GM23248 (cell line): Measurements from ENCODE around the gene SLC11A1. TPM values are rescaled to one million over a fixed set of nuclear protein-coding genes. Genes with fewer than 3 reads are reported as not detected.
A peak's percentile ranks its signal among the peaks of the same experiment; 100 is the strongest.

Experiments
- DNase-seq: peaks from one replicate; pipeline ENCODE4 v3.0.0-alpha.2; 2015
- H2AFZ ChIP-seq: fragments of 200-600 bp; sonication (generic); 2 replicates; pipeline ENCODE4 v1.6.1; 2016; ENCODE audit warnings: antibody characterized with exemption
- H3F3A ChIP-seq: fragments of 200-600 bp; sonication (generic); 2 replicates; pipeline ENCODE4 v1.6.1; 2016; ENCODE audit warnings: mild to moderate bottlenecking, antibody characterized with exemption, mixed run types; ENCODE audit not compliant: insufficient read depth
- H3K27ac ChIP-seq: fragments of 200-600 bp; sonication (generic); 2 replicates; pipeline ENCODE4 v1.5.1; 2016; ENCODE audit warnings: mild to moderate bottlenecking
- H3K27me3 ChIP-seq: fragments of 200-600 bp; sonication (generic); replicated peaks from 2 replicates; pipeline ENCODE4 v1.6.1; 2016; ENCODE audit warnings: mild to moderate bottlenecking; ENCODE audit not compliant: insufficient read depth
- H3K36me3 ChIP-seq: fragments of 200-600 bp; sonication (generic); 2 replicates; pipeline ENCODE4 v1.6.1; 2016; ENCODE audit warnings: low read depth, mild to moderate bottlenecking
- H3K4me1 ChIP-seq: fragments of 200-600 bp; sonication (generic); 2 replicates; pipeline ENCODE4 v1.6.1; 2016; ENCODE audit warnings: mild to moderate bottlenecking; ENCODE audit not compliant: insufficient read depth
- H3K4me2 ChIP-seq: fragments of 200-600 bp; sonication (generic); one replicate; pipeline ENCODE4 v1.6.1; 2016; ENCODE audit warnings: mild to moderate bottlenecking; ENCODE audit not compliant: unreplicated experiment
- H3K4me3 ChIP-seq: fragments of 200-600 bp; sonication (generic); 2 replicates; pipeline ENCODE4 v1.5.1; 2016; ENCODE audit warnings: mild to moderate bottlenecking
- H3K79me2 ChIP-seq: fragments of 200-600 bp; sonication (generic); 2 replicates; pipeline ENCODE4 v1.6.1; 2016; ENCODE audit warnings: mild to moderate bottlenecking; ENCODE audit not compliant: insufficient read depth
- H3K9ac ChIP-seq: fragments of 200-600 bp; sonication (generic); 2 replicates; pipeline ENCODE4 v1.6.1; 2016; ENCODE audit warnings: mild to moderate bottlenecking
- H3K9me2 ChIP-seq: fragments of 200-600 bp; sonication (generic); 2 replicates; pipeline ENCODE4 v1.6.1; 2016; ENCODE audit warnings: mixed run types, mild to moderate bottlenecking, moderate library complexity; ENCODE audit not compliant: insufficient read depth
- H3K9me3 ChIP-seq: fragments of 200-600 bp; sonication (generic); one replicate; pipeline ENCODE4 v1.6.1; 2017; ENCODE audit warnings: low read depth
- H4K20me1 ChIP-seq: fragments of 200-600 bp; sonication (generic); 2 replicates; pipeline ENCODE4 v1.6.0; 2016; ENCODE audit not compliant: insufficient read depth
- EZH2 ChIP-seq: fragments of 200-600 bp; sonication (generic); IDR thresholded peaks from 2 replicates; pipeline ENCODE4 v1.6.1; 2018; ENCODE audit warnings: antibody characterized with exemption, mild to moderate bottlenecking; ENCODE audit not compliant: insufficient read depth, poor library complexity, severe bottlenecking
- EZH2phosphoT487 ChIP-seq: fragments of 200-600 bp; sonication (generic); IDR thresholded peaks from 2 replicates; pipeline ENCODE4 v1.6.1; 2018; ENCODE audit warnings: antibody characterized with exemption, moderate library complexity, mild to moderate bottlenecking, low read depth; ENCODE audit not compliant: insufficient read depth
- WGBS, 2 experiments: methylation state at CpG; one replicate each; pipeline ENCODE4 v1.1.6; 2015 to 2017; ENCODE audit warnings: low lambda C conversion rate in 2 of 2, low coverage in 1 of 2; ENCODE audit errors: missing lambda C conversion rate in 2 of 2; 5-methylcytosine and 5-hydroxymethylcytosine counted together
- in situ Hi-C: fragments of 300-500 bp; cut with MboI; formaldehyde crosslinking; loops from 2 replicates; pipeline ENCODE4 v1.15.0; 2020
- polyA plus RNA-seq: library from polyadenylated mRNA; unstranded; fragments of >200 nt; fragmentation: Nextera tagmentation; extraction: Ambion mirVana; gene quantifications from 2 replicates; pipeline ENCODE4 v1.2.1, GENCODE V29; 2016
- total RNA-seq: library from RNA; depleted of rRNA; stranded (reverse); fragments of >200 nt; shearing (Covaris generic); gene quantifications from 2 replicates; pipeline ENCODE4 v1.2.3, GENCODE V29; 2014

The SLC11A1 gene
- total and polyA plus RNA-seq, 2 experiments from 2014 or later: 0.16 TPM; not detected in 1

DNA sequence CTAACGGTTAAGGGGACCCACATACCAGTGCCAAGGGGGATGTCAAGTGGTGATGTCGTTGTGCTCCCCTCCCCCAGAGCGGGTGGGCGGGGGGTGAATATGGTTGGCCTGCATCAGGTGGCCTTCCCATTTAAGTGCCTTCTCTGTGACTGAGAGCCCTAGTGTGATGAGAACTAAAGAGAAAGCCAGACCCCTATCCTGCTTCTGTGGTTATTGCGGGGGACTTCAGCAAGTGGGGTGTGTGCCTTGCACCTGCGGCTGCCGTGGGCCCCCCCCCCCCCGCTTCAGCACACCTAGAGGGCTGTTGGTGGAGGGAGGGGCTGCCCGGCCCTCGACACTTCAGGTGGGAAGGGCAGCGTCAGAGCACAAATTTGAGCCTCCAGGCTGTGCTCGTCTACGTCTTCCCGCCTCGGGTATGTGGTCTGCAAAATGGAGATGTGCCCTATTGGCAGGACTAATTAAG, 23.7 kb downstream of the SLC11A1 start:
- Histone ChIP-seq H3F3A (peaks cover 16% of the 10 kb centered on the region), H3K4me1 (peaks cover 20% of the 10 kb centered on the region), H3K4me3 (peak overlapping the region; percentile 17), H3K4me2 (peak overlapping the region; percentile 61), H3K79me2 (peaks cover 32% of the 10 kb centered on the region), H3K9me2 (no peaks in the 10 kb centered on the region), H3K36me3 (0 out of 2 replicates have a peak, but pooled peaks cover 3% of the 10 kb centered on the region), H3K27me3 (no peaks in the 10 kb centered on the region), H4K20me1 (no peaks in the 10 kb centered on the region), H2AFZ (no peak overlapping the region), H3K9me3 (no peaks in the 10 kb centered on the region), H3K27ac (peak overlapping the region; percentile 56), H3K9ac (peak overlapping the region; percentile 23; the same call in 1 of the 2 replicates)
- TF ChIP-seq EZH2phosphoT487 (no peak), EZH2 (no peak)
- DNase-seq: no peak
- WGBS, 2 experiments: 8 to 12% methylated on average over 13 to 15 of the region's 15 CpGs
- in situ Hi-C loops: no loop called here

DNA sequence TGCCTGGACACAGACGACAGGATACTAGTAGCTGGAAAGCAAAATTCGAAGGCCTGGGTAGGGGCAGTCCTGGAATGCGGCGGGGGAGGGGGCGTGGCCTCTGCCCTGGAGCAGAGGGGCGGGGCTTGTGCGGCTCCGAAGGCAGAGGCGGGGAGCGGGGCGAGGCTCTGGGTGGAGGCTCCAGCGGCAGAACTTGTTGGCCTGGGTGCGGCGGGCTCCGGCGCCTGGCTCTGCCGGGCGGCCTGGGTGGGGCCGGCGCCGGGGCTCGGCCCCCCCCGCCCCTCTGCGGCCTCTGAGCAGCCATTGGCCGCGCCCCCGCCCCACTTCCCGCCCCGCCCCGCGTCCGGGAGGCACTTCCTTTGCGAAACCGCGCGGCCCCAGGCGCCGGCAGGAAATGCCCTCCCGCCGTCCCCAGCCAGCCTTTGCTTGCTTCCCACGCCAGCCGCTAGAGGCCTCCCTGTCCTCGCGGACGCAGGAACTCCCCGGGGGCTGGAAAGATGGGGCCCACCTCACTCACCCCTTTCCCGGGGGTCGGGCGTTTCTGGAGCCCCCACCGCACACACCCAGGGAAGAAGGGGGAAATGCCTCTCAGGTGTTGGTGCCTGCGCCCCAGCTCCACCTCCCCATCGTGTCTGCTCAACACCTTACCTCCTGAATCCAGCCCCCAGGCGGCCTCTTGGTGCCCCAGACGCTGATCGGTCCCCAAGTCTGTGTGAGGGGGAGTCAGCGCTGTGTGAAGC, 24.3 kb downstream of the SLC11A1 start:
- Histone ChIP-seq H3K36me3 (0 out of 2 replicates have a peak, but pooled peaks cover 3% of the 10 kb centered on the region), H3F3A (peaks cover 16% of the 10 kb centered on the region), H3K9me2 (no peaks in the 10 kb centered on the region), H3K4me3 (peak overlapping the region; percentile 67), H2AFZ (peak overlapping the region; percentile 36; the same call in 1 of the 2 replicates), H4K20me1 (no peaks in the 10 kb centered on the region), H3K79me2 (peaks cover 27% of the 10 kb centered on the region), H3K27ac (peak overlapping the region; percentile 76), H3K4me1 (peaks cover 20% of the 10 kb centered on the region), H3K27me3 (no peaks in the 10 kb centered on the region), H3K4me2 (peak overlapping the region; percentile 72), H3K9ac (peak overlapping the region; percentile 74), H3K9me3 (no peaks in the 10 kb centered on the region)
- peak; percentile 99 for DNase-seq
- TF ChIP-seq EZH2 (no peak), EZH2phosphoT487 (no peak)
- 1 to 3% methylated on average over 26 to 37 of the region's 56 CpGs for WGBS, 2 experiments
- in situ Hi-C loops: no loop called here

DNA sequence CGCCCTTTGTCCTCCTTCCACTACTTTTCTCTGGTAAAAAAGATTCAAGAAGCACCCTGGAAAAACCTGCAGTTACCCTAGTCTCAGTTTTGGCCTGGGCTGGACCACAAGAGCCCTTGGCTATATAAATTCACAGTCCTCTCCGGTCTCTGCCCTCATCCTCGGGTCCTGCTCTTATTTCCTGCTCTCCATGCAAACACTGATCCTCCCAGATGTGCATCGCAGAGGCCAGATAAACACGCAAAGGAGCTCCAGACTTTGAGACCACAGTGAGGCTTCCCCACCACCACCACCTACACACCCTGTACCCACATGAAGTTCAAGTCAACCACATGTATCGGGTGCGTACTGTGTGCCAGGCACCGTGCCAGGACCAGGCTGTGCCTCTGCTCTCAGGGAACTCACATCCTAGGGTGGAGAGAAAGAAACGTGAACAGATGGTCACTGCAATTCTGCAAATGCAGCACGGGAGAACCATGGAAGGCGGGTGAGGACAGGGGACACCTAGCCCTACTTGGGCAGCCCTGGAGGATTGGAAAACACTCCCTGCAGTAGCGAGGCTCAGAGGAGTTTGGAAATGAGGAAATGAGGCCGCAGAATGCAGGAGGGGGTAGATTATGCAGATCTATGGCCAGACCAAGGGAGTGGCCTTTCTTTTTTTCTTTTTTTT, 25.0 kb downstream of the SLC11A1 start:
- Histone ChIP-seq H4K20me1 (no peaks in the 10 kb centered on the region), H3F3A (peaks cover 16% of the 10 kb centered on the region), H3K79me2 (peaks cover 19% of the 10 kb centered on the region), H3K4me2 (peak overlapping the region; percentile 72), H3K36me3 (0 out of 2 replicates have a peak, but pooled peaks cover 3% of the 10 kb centered on the region), H3K9me2 (no peaks in the 10 kb centered on the region), H3K9ac (peak overlapping the region; percentile 74), H3K27me3 (no peaks in the 10 kb centered on the region), H2AFZ (peak overlapping the region; percentile 36), H3K27ac (peak overlapping the region; percentile 76), H3K4me3 (peak overlapping the region; percentile 67), H3K9me3 (no peaks in the 10 kb centered on the region), H3K4me1 (peaks cover 20% of the 10 kb centered on the region)
- 4 to 5% methylated on average over 13 of the region's 13 CpGs for WGBS, 2 experiments
- TF ChIP-seq EZH2phosphoT487 (no peak), EZH2 (no peak)
- peak; percentile 67 for DNase-seq
- in situ Hi-C loops: no loop called here

GRCh38 chr2:218407717-218408116, 25.6 kb downstream of the SLC11A1 start:
- Histone ChIP-seq H3F3A (peaks cover 16% of the 10 kb centered on the region), H2AFZ (no peak overlapping the region), H3K27me3 (no peaks in the 10 kb centered on the region), H3K4me2 (peak overlapping the region; percentile 72), H3K9me3 (no peaks in the 10 kb centered on the region), H3K4me1 (peaks cover 20% of the 10 kb centered on the region), H3K79me2 (peaks cover 13% of the 10 kb centered on the region), H3K4me3 (no peak overlapping the region), H3K9ac (no peak overlapping the region), H3K27ac (no peak overlapping the region), H3K36me3 (0 out of 2 replicates have a peak, but pooled peaks cover 3% of the 10 kb centered on the region), H4K20me1 (no peaks in the 10 kb centered on the region), H3K9me2 (no peaks in the 10 kb centered on the region)
- in situ Hi-C loops: no loop called here
- DNase-seq: no peak
- WGBS, 2 experiments: 70 to 74% methylated on average over 8 of the region's 8 CpGs
- no peak for TF ChIP-seq EZH2phosphoT487
- TF ChIP-seq EZH2: no peak
